Loucy (cell line): ENCODE data around the gene NOS1.

Source experiments
- H2AFZ ChIP-seq: fragments of 200-600 bp; sonication (generic); 2 replicates; pipeline ENCODE4 v1.6.0; 2016; ENCODE audit warnings: antibody characterized with exemption, mild to moderate bottlenecking, low read length, moderate library complexity
- H3F3A ChIP-seq: fragments of 200-600 bp; 2 replicates; pipeline ENCODE4 v1.6.0; 2016; ENCODE audit warnings: antibody characterized with exemption, low read depth, mild to moderate bottlenecking
- H3K27me3 ChIP-seq: fragments of 200-600 bp; sonication (generic); 2 replicates; pipeline ENCODE4 v1.6.1; 2014; ENCODE audit warnings: low read length, mild to moderate bottlenecking; ENCODE audit not compliant: insufficient read depth, poor library complexity, severe bottlenecking
- H3K36me3 ChIP-seq: fragments of 200-600 bp; sonication (generic); 2 replicates; pipeline ENCODE4 v1.6.1; 2016; ENCODE audit warnings: low read length; ENCODE audit not compliant: insufficient read depth
- H3K4me1 ChIP-seq: fragments of 200-600 bp; sonication (generic); 2 replicates; pipeline ENCODE4 v1.5.1; 2014; ENCODE audit warnings: low read length, mild to moderate bottlenecking; ENCODE audit not compliant: insufficient read depth, poor library complexity, severe bottlenecking
- H3K4me2 ChIP-seq: fragments of 200-600 bp; sonication (generic); 2 replicates; pipeline ENCODE4 v1.6.0; 2014; ENCODE audit warnings: antibody characterized with exemption, low read length, low read depth, mild to moderate bottlenecking; ENCODE audit not compliant: poor library complexity, severe bottlenecking
- H3K4me3 ChIP-seq: fragments of 200-600 bp; sonication (generic); 2 replicates; pipeline ENCODE4 v1.5.1; 2014; ENCODE audit warnings: low read length, mild to moderate bottlenecking, mixed read lengths; ENCODE audit not compliant: poor library complexity, severe bottlenecking
- H3K79me2 ChIP-seq: fragments of 200-600 bp; sonication (generic); 2 replicates; pipeline ENCODE4 v1.6.1; 2014; ENCODE audit warnings: low read length; ENCODE audit not compliant: insufficient read depth
- H3K9ac ChIP-seq: fragments of 200-600 bp; sonication (generic); 2 replicates; pipeline ENCODE4 v1.6.0; 2014; ENCODE audit warnings: mild to moderate bottlenecking, low read depth, low read length, moderate library complexity; ENCODE audit not compliant: poor library complexity, severe bottlenecking
- H3K9me2 ChIP-seq: fragments of 200-600 bp; sonication (generic); replicated peaks from 2 replicates; pipeline ENCODE4 v1.6.1; 2016; ENCODE audit warnings: low read depth, low read length, mixed read lengths
- H3K9me3 ChIP-seq: fragments of 200-600 bp; sonication (generic); 2 replicates; pipeline ENCODE4 v1.6.1; 2014; ENCODE audit warnings: mild to moderate bottlenecking, antibody characterized with exemption, low read length, low read depth; ENCODE audit not compliant: insufficient read depth
- H4K20me1 ChIP-seq: fragments of 200-600 bp; sonication (generic); 2 replicates; pipeline ENCODE4 v1.6.0; 2014; ENCODE audit warnings: antibody characterized with exemption, low read length, mild to moderate bottlenecking; ENCODE audit not compliant: insufficient read depth, poor library complexity, severe bottlenecking
- EZH2phosphoT487 ChIP-seq: fragments of 200-600 bp; IDR thresholded peaks from 2 replicates; pipeline ENCODE4 v1.6.1; 2018; ENCODE audit warnings: antibody characterized with exemption, mild to moderate bottlenecking, moderate library complexity, borderline replicate concordance
- TF ChIP-seq, protein P1 (sequence below): fragments of 200-600 bp; sonication (generic); conservative IDR thresholded peaks from 2 replicates; pipeline ENCODE4 v1.5.1; 2014; ENCODE audit warnings: mild to moderate bottlenecking, antibody characterized with exemption, low read length

Gene NOS1

DNA sequence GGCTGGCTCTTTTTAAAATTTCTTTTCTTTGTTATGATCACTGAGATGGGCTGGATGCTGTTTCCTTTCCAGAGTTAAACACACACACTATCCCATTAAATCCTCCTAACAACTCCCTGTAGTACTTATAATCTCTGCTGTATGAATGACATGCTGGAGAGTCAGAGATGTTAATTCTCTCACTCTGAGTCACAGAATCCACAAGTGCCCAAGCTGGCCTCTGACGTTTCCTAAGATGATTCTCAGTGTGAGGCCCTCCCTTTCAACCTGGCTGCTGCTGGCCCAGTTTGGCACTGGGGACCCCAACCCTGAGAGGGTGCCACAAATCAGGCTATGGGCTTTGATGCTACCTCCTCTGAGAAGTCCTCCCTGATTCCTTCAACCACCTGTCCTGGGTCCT, 5.4 kb downstream of the NOS1 start:
- no peak for TF ChIP-seq EZH2phosphoT487
- TF ChIP-seq, protein P1, sequence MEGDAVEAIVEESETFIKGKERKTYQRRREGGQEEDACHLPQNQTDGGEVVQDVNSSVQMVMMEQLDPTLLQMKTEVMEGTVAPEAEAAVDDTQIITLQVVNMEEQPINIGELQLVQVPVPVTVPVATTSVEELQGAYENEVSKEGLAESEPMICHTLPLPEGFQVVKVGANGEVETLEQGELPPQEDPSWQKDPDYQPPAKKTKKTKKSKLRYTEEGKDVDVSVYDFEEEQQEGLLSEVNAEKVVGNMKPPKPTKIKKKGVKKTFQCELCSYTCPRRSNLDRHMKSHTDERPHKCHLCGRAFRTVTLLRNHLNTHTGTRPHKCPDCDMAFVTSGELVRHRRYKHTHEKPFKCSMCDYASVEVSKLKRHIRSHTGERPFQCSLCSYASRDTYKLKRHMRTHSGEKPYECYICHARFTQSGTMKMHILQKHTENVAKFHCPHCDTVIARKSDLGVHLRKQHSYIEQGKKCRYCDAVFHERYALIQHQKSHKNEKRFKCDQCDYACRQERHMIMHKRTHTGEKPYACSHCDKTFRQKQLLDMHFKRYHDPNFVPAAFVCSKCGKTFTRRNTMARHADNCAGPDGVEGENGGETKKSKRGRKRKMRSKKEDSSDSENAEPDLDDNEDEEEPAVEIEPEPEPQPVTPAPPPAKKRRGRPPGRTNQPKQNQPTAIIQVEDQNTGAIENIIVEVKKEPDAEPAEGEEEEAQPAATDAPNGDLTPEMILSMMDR: no peak
- no peaks in the 10 kb centered on the region for H4K20me1 ChIP-seq
- no peaks in the 10 kb centered on the region for H3K9me3 ChIP-seq
- H3K9me2 ChIP-seq: no peaks in the 10 kb centered on the region
- H3K4me2 ChIP-seq: no peak overlapping the region
- H3K79me2 ChIP-seq: no peaks in the 10 kb centered on the region
- no peak overlapping the region for H3K9ac ChIP-seq
- H3K4me3 ChIP-seq: no peak overlapping the region
- no peaks in the 10 kb centered on the region for H3K4me1 ChIP-seq
- no peaks in the 10 kb centered on the region for H3F3A ChIP-seq
- no peaks in the 10 kb centered on the region for H3K36me3 ChIP-seq
- H3K27me3 ChIP-seq: no peaks in the 10 kb centered on the region
- H2AFZ ChIP-seq: no peak overlapping the region

DNA sequence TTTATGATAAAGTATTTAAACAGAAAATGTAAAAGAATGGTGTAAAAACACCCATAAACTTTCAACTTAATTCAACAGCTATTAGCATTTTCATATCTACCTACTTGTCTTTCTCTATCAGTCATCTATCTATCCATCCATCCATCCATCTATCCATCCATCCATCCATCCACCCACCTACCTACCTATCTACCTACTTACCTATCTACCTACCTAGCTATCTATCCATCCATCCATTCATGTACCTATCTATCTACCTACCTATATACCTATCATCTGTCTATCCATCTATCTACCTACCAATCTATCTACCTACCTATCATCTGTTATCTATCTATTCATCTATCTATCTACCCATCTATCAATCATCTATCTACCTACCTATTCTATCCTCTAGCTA, 8.5 kb downstream of the NOS1 start:
- no peak overlapping the region for H3K9ac ChIP-seq
- no peaks in the 10 kb centered on the region for H3K27me3 ChIP-seq
- H3K4me2 ChIP-seq: no peak overlapping the region
- no peaks in the 10 kb centered on the region for H3K9me3 ChIP-seq
- H3K9me2 ChIP-seq: no peaks in the 10 kb centered on the region
- H3K4me3 ChIP-seq: no peak overlapping the region
- H3K79me2 ChIP-seq: no peaks in the 10 kb centered on the region
- H3K36me3 ChIP-seq: no peaks in the 10 kb centered on the region
- H2AFZ ChIP-seq: no peak overlapping the region
- H3F3A ChIP-seq: no peaks in the 10 kb centered on the region
- TF ChIP-seq EZH2phosphoT487: no peak
- TF ChIP-seq, protein P1: no peak
- no peaks in the 10 kb centered on the region for H3K4me1 ChIP-seq
- no peaks in the 10 kb centered on the region for H4K20me1 ChIP-seq

DNA sequence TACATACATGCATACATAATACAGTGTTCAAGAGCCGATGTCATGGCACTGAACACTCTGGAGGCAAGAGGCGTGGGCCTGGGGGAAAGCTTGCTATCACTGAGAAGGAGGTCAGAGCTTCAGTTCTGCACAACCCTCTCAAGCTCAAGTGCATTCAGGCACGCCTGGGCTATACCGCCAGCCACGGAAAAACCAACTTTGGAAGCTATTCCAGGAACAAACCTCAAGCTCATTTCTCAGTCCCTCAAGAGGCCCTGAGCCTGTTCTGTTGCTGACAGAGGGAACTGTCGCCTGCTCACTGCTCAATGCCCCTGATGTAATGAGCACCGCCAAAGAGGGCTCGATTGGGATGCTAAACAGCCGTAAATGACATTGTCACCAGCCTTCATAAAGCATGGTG, 9.2 kb downstream of the NOS1 start:
- H3K4me3 ChIP-seq: no peak overlapping the region
- H3K4me2 ChIP-seq: no peak overlapping the region
- TF ChIP-seq, protein P1: no peak
- no peak for TF ChIP-seq EZH2phosphoT487
- H3K4me1 ChIP-seq: no peaks in the 10 kb centered on the region
- no peaks in the 10 kb centered on the region for H3K9me3 ChIP-seq
- no peaks in the 10 kb centered on the region for H3K79me2 ChIP-seq
- no peaks in the 10 kb centered on the region for H3K9me2 ChIP-seq
- no peaks in the 10 kb centered on the region for H3K36me3 ChIP-seq
- no peaks in the 10 kb centered on the region for H4K20me1 ChIP-seq
- H3K27me3 ChIP-seq: no peaks in the 10 kb centered on the region
- H3F3A ChIP-seq: no peaks in the 10 kb centered on the region
- H2AFZ ChIP-seq: no peak overlapping the region
- H3K9ac ChIP-seq: no peak overlapping the region
